Measurements from ENCODE around the gene PPM1M.

The PPM1M gene

GRCh38 chr3:52198643-52199608 is 46.6 kb upstream of the PPM1M start:
- no peak for DNase-seq
- peaks cover 32% of the 10 kb centered on the region for H3K4me1 Mint-ChIP-seq
- H3K27me3 Mint-ChIP-seq (ENCODE audit: low read depth, poor library complexity): peaks cover 6% of the 10 kb centered on the region
- H3K27ac Mint-ChIP-seq: no peak overlapping the region
- peaks cover 45% of the 10 kb centered on the region for H3K36me3 Mint-ChIP-seq (ENCODE audit: low read depth)
- no peaks in the 10 kb centered on the region for H3K9me3 Mint-ChIP-seq
- TF ChIP-seq CTCF (IDR thresholded peaks at IDR 0.05): no peak
- peak overlapping the region; percentile 99 for H3K4me3 Mint-ChIP-seq

GRCh38 chr3:52200981-52201679 is 44.4 kb upstream of the PPM1M start:
- peaks cover 28% of the 10 kb centered on the region for H3K4me1 Mint-ChIP-seq
- no peaks in the 10 kb centered on the region for H3K9me3 Mint-ChIP-seq
- TF ChIP-seq CTCF (IDR thresholded peaks at IDR 0.05): no peak
- H3K4me3 Mint-ChIP-seq: no peak overlapping the region
- peaks cover 67% of the 10 kb centered on the region for H3K36me3 Mint-ChIP-seq (ENCODE audit: low read depth)
- no peak for DNase-seq
- peaks cover 6% of the 10 kb centered on the region for H3K27me3 Mint-ChIP-seq (ENCODE audit: low read depth, poor library complexity)
- H3K27ac Mint-ChIP-seq: no peak overlapping the region

- no peak for DNase-seq
- TF ChIP-seq CTCF (IDR thresholded peaks at IDR 0.05): no peak
- Mint-ChIP-seq H3K4me3 (no peak overlapping the region), H3K9me3 (no peaks in the 10 kb centered on the region), H3K27me3 (ENCODE audit: low read depth, poor library complexity) (peaks cover 4% of the 10 kb centered on the region), H3K36me3 (ENCODE audit: low read depth) (peaks cover 81% of the 10 kb centered on the region), H3K4me1 (peaks cover 25% of the 10 kb centered on the region), H3K27ac (no peak overlapping the region)
Observed at GRCh38 chr3:52202384-52203077, 43.0 kb upstream of the PPM1M start.

GRCh38 chr3:52203701-52204100 is 41.9 kb upstream of the PPM1M start:
- Mint-ChIP-seq H3K27me3 (ENCODE audit: low read depth, poor library complexity) (no peaks in the 10 kb centered on the region), H3K4me3 (no peak overlapping the region), H3K9me3 (no peaks in the 10 kb centered on the region), H3K4me1 (peaks cover 17% of the 10 kb centered on the region), H3K27ac (no peak overlapping the region), H3K36me3 (ENCODE audit: low read depth) (peaks cover 93% of the 10 kb centered on the region)
- DNase-seq: no peak
- TF ChIP-seq CTCF (IDR thresholded peaks at IDR 0.05): no peak

- H3K4me1 Mint-ChIP-seq: peaks cover 9% of the 10 kb centered on the region
- no peak overlapping the region for H3K4me3 Mint-ChIP-seq
- H3K9me3 Mint-ChIP-seq: no peaks in the 10 kb centered on the region
- TF ChIP-seq CTCF (IDR thresholded peaks at IDR 0.05): no peak
- H3K36me3 Mint-ChIP-seq (ENCODE audit: low read depth): peaks cover 92% of the 10 kb centered on the region
- H3K27ac Mint-ChIP-seq: no peak overlapping the region
- DNase-seq: no peak
- no peaks in the 10 kb centered on the region for H3K27me3 Mint-ChIP-seq (ENCODE audit: low read depth, poor library complexity)
Observed at GRCh38 chr3:52204337-52205073, 41.1 kb upstream of the PPM1M start.
